ENCODE results near the gene FGB.

FGB gene

DNA sequence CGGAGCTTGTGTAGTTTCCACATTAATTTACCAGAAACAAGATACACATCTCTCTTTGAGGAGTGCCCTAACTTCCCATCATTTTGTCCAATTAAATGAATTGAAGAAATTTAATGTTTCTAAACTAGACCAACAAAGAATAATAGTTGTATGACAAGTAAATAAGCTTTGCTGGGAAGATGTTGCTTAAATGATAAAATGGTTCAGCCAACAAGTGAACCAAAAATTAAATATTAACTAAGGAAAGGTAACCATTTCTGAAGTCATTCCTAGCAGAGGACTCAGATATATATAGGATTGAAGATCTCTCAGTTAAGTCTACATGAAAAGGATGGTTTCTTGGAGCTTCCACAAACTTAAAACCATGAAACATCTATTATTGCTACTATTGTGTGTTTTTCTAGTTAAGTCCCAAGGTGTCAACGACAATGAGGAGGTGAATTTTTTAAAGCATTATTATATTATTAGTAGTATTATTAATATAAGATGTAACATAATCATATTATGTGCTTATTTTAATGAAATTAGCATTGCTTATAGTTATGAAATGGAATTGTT is at the start of gene FGB:
TSS of gene FGB (plus strand) at position 315 of the 558 bp plus-strand sequence. CDS start at position 323, 8 bp downstream.
- DNase-seq: no peak

DNA sequence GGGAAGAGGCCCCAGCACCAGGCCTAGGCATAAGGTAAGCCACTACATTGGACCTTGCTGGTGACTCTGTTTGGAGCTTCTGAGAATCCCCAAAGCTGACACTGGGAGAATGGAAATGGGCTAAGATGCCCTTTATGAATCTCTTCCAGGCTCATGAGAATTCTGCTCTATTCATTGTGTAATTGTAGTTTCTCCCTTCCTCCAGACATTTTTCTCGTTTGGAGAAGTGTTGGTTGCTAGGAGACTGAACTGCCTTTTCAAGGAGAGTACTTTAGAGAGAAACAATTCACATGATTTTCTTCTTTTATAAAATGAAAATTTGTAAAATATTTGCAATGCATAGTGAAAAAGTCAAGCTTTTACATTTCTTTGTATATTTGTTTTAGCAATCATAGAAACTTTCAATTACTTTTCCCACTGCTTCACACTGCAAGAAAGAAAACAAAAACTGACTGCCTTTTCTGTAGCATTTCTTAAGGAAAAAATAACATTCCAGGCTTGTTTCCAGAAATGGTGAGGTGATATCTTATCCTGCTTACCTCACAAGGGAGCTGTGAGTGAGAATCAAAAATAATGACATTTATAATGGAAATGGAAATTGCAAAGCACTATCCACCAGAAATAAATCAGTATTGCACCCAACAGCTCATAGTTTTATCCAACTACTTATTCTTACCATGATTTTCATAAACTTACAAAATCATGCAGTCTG is 46.3 kb upstream of the FGB start:
- no peak for DNase-seq

DNA sequence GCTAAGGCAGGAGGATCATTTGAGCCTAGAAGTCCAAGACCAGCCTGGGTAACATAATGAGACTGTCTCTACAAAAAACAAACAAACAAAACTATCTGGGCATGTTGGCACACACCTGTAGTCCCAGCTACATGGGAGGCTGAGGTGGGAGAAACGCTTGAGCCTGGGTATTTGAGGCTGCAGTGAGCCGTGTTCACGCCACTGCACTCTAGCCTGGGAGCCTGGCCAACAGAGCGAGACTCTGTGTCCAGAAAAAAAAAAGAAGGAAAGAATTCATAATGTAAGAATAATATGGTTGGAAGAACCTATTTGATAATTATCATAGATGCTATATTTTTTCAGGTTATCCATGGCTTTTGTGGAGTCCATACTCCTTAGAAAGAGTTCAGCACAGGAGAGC is 45.2 kb upstream of the FGB start:
- no peak for DNase-seq

DNA sequence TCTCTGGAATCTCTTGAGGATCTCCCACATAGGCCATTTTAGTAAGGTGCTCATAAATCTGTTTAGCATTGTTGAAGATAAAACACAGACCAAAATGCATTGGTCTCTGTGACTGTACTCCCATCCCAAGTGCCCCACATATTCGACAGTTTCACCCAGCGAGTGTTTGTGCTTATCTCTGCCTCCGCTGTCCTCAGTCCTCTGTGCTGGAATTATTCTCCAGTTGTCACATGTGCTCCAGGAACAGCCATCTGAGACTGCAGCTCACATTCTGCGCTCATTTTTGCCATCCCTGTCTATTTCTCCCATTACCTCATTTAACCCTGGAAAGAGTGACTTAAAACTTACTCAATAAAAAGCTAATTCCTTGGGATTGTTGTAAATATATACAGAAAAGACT is 43.6 kb upstream of the FGB start:
- DNase-seq: no peak

DNA sequence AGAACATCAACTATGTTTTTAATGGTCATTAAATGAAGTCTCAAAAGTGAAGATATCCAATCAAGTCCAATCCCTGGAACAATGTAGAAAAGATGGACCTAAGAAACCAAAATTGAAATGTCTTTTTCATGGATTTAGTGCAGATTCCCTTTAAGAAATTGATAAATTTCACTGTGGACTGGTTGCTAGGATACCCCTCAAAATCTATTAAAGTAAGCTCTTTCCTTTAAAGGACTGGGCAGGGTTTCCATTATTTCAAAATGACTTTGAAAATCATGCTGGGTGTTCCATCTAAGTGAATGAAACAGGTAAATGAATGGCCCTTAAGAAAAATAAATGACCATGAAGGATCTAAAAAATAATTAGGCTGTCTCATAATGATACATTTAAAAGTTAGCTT is 41.2 kb upstream of the FGB start:
- no peak for DNase-seq

DNA sequence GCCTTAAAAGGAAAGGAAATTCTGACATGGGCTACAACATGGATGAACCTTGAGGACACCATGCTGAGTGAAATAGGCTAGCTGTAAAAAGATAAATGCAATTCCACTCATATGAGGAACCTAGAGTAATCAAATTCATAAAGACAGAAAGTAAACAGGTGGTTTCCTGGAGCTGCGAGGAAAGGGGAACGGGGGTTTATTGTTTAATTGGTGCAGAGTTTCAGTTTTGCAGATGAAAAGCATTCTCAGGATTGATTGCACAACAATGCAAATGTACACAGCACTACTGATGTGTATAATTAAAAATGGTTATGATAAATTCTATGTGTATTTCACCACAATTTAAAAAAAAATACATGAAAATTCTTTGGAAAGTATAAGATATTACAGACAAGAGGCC is 36.7 kb upstream of the FGB start:
- no peak for DNase-seq

DNA sequence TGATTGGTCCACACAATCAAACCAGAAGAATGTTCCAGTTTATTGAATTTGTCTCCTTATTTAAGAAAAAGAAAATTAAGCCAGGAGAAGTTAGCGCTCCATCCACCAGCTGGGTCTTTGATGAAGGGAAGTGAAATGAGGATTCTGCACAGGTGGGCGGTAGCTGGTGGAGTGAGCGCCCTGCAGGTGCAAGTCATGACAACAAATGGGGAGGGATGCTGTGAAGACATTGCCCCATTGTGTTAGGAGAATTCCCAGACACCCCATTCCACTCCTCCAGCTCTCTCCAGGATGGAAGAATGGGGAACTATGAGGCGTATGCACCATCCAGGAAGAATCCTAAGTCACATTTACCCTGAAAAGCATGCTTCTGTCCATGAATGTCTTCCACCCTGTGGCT is 35.5 kb upstream of the FGB start:
- no peak for DNase-seq

DNA sequence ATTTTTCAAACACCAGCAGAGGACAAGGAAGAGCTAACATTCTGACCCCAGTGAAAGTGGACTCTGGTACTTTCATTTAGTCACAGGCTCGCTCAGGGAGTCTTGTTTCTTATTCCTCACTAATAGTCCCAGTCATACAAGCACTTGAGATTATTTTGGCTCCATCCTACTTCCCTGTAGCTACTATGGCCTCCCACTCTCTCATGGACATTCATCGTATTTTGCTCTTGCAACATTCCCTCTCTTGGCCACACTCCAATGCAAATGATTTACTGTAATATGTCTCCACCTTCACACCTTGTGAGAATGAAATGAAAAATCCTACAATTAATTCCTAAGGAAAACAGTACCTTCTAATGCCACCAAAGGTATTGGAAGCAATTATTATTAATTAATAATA is 33.9 kb upstream of the FGB start:
- DNase-seq: peak; percentile 46

DNA sequence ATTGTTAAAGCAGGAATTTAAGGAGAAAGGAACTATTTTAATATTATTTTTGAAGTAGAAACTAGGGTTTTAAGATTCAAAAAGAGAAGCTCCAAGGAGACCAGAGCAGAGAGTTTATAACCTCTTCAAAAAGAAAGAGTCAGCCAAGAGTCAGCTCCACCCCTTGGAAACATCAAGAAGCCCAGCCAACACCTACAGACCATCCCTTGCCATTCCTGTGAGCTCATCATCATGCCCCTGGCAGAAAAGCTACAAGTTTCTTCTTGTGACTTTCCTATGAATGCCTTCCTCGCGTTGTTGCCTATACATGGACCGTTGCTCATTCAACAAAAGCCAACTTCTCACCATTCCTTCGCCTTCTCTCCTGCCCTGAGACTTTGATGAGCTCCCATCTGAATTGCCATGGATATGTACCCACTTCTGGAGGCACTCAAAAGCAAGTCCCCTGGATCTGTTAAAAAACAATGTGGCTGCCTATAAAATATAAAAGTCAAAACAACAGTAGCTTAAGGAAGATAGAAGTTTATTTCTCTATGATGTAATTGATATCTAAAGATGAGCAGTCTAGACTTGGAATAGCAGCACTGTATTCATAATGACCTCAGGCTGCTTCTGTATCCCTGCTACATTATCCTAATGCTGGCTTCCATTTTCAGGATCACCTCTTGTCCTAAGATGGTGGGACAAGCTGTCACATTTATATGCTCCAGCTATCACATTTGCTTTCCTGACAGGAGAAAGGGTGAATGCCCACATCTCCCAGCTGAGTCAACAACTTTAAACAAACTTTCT is 32.9 kb upstream of the FGB start:
- no peak for DNase-seq

DNA sequence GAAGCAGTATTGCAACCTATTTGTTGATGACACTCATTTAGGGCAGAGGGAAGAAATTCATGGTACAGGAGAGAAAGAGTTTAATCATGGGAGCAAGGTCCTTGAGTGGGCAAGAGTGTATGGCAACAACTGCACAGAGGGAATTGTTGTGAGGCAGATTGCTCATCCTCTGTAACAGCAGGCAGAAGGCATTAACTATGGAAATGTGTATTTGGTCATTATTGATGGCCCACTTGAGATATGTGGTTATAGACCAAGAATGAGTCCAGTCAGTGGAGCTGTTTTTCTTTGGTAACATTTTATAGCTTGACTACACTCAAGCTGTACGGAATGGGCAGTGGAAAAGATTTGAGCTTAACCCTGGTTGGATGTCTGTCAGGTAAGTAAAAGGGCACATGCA is 28.5 kb upstream of the FGB start:
- no peak for DNase-seq

DNA sequence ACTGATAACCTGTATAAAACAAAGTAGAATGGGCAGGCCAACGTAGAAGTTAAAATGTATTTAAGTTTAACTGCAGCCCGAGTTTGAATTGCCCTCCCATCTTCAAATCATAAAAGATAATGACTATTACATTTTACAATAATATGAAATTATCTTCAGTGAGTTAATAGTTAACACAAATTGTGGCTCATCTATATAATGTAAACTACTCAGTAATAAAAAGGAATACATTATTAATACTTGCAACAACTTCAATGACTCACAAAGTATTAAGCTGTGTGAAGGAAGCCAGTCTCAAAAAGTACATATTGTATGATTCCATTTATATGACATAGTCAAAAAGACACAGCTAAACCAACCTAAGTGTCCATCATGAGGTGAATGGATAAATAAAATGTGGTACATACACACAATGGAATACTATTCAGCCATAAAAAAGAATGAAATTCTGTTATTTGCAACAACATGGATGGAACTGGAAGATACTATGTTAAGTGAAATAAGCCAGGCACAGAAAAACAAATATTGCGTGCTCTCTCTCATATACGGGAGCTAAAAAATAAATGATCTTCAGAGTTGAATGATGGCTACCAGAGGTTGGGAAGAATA is 20.4 kb upstream of the FGB start:
- no peak for DNase-seq

DNA sequence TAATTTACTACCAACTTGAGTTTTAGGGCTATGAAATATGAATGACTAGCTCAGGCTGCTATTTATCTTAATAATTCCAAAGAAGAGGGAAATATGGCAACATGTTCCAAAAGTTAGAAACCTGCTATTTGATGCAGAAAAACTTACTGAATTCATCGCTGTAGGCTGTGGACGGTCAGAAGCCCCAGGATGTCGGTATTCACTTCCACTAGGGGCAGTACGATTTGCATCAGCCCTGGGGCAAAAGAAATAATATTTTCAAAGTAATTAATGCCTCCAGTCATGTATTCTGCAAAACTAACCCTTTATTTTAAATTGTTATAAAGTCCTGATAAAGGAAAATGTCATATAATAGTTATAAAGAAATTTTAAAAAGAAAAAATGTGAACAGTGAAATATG is 17.1 kb upstream of the FGB start:
- no peak for DNase-seq

DNA sequence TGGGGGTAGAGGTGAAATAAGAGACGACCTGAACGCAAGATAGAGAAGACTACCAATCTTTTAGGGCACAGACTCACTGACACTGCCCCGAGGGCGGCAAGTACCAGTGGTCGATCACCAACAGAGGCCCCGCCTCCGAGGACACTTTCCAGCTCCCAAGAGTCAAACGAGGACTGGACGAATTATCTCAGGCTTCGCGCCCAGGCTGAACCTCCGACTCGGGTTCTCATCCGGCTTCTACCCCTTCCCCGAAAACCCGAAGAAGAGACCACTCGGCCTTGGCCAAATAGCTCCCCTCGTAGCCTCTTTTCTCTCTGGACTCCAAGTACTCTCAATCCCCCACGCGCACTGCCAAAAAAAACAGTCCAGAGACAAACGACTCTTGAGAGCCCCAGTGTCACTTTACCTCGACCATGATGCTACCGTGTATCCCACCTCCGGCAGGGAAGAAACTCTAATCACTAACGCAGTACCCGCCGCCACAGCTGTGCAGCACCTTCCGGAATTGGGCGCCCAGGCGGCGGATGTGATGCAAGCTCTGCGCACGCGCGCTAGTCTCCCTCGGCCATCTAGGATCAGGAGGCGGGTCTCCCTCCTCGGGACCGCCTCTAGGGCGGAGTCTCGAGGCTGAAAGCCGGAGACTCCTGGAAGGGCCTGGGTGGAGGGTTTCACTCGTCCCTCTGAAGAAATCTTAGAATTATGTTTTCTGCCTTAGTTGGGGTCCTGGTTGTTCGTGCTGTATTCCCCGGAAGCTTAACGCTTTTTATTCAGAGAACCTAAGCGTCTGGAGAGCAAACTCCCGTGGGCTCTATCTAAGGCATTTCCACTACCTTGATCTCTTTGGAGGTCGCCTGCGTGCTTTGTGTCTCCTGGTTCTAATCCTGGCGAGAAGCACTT is 12.7 kb upstream of the FGB start, which contains the start of gene PLRG1:
TSS of gene PLRG1 (minus strand) at position 507 of the 897 bp plus-strand sequence. CDS start at position 415, 92 bp downstream.
- DNase-seq: peak; percentile 87

DNA sequence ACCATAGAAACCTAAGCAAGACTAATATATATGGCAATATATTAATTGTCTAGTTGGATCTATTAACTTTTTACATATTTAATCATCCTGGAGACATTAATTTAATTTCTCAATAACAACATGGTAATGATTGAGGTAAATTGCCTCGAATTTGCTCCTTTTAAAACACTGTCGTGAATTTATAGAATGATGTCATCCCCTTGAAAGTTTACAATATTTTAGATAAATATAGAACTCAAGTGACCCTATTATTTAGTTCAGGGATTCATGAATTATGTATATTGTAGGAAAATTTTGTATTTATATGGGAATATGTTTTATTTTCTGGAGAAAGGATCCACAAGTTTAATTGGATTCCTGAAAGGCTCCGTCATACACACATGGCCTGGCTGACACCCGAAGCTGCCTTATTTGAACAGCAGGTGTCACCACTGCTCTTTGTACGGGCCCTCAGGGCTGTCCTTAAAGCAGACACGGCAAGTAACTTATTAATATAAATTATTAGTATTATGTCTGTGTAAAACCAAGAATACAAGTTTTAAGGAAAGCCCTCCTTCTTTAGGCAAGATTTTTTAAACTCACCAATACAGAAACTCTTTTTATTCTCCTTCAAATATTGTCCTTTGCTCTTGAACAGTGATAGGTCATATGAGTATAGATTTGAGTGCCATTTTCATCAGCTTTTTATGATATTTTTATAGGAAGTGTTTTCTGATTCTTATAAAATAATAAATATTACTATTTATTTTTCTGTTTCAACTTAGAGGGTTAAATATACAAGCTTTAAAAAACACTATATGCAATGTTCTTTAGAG is 10.7 kb upstream of the FGB start:
- DNase-seq: peak; percentile 55

DNA sequence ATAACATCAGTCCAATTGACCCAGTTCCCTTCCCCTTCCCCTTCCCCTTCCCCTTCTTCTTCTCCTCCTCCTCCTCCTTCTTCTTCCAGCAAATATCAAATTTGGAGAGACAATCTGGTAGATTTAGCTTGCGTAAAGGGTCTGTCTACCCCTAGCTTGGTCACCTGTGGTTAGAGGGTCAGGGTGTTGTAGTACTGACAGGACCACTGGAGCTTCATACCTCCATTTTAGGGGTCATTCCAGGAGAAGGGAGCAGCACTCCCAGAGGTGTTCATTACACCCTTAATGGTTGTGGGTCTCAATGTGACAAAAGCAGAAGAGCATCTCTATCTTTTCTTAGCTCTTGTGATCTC is 3.7 kb upstream of the FGB start:
- no peak for DNase-seq

DNA sequence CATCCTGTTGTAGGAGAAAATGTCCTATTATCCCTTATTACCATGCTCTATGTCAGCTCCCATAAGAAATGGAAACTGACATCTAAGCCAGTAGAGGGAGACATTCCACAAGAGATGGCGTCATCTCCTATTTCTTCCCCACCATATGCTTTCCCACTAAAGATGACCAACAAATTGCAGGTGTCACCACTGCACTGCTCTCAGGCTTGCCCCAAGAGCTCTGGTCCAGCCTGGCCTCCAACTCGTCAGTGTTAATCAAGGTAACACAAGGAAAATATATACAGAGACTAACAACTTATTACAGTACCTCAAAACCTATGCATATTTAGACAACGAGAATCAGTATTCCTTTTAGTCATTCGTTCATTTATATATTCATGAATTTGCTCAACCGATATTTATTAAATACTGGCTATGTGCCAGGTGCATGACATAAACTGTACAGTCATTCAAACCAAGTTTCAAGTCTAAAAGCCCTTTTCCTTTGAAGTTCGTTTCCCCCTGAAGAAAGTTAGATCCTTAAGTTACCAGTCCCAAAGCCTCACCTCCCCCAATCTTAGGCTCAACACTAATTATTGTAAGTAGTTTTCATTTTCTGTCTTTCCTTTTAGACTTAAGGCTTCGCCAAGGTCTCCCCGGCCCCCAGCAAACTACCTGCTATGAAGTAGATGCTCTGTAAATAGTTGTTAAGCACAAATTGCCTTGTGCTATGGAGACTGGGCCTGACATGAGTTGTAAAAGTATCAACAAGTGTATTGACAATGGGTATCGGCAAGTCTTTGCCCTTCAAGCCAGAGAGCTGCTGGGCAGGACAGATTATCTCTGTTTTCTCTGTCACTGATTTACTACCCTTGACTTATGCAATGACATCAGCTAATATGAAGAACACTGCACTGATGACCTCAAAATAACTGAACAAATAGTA is 3.1 kb upstream of the FGB start:
- peak; percentile 21 for DNase-seq

DNA sequence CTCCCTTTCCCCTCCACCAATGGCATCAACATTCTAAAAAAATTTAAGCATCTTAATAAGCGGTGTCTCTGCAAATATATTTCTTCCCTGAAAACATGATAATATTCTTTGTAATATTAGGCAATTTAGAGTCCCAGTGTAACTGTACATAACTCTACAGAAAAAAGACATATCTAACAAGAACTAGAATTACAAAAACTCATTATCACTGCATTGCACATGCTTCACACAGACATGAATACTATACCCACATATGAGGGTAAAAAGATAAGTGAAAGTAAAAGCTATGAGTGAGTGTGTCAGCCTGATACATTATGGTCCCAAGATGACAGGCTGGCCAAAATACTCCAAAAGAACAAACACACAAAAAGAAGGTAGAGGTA is 2.4 kb upstream of the FGB start:
- no peak for DNase-seq

DNA sequence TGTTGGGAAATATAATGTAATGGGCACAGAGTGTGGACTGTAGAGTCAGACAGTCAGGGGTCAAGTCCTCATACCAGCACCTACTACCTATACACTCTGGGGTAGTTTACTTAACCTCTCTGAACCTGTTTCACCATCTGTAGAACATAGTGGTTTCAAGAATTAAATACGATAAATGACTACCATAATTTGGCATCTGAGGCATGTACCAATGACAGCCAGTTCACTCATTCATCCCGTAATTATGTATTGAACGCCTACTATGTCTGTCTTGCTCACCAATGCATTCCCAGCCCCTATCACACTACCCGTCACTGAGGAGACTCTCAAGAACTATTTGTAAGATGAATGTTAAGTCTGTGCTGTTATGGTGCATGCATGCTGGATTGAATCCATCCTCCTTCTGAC is 2.0 kb upstream of the FGB start:
- DNase-seq: no peak

DNA sequence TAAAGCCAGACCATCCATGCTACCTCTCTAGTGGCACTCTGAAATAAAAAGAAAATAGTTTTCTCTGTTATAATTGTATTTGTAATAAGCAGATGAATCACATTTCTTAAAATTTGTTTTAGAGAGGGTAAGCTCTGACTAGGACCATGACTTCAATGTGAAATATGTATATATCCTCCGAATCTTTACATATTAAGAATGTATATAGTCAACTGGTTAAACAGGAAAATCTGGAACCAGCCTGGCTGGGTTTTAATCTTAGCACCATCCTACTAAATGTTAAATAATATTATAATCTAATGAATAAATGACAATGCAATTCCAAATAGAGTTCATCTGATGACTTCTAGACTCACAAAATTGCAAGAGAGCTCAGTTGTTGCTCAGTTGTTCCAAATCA is 1.5 kb downstream of the FGB start:
- DNase-seq: no peak

DNA sequence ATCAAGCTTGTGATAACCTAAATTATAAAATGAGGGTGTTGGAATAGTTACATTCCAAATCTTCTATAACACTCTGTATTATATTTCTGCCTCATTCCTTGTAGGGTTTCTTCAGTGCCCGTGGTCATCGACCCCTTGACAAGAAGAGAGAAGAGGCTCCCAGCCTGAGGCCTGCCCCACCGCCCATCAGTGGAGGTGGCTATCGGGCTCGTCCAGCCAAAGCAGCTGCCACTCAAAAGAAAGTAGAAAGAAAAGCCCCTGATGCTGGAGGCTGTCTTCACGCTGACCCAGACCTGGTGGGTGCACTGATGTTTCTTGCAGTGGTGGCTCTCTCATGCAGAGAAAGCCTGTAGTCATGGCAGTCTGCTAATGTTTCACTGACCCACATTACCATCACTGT is 2.9 kb downstream of the FGB start:
- DNase-seq: no peak

All from NCI-H526 treated with DMSO at 0.1 percent for 48 hours (cell line).